HCT116 (cell line): ENCODE measurements around the gene EEF1G. TPM values are rescaled to one million over a fixed set of nuclear protein-coding genes. Genes with fewer than 3 reads are reported as not detected.
A peak's percentile ranks its signal among the peaks of the same experiment; 100 is the strongest.

ENCODE experiments used
- ATAC-seq: fragments of 200-7000 bp; cut with Tn5 transposase; 2 replicates; pipeline ENCODE4 v1.9.1; 2020; ENCODE audit warnings: mild to moderate bottlenecking, moderate library complexity
- BruUV-seq: library from RNA; stranded (reverse); fragments of 400-500 nt; replicated peaks from 2 replicates; lab custom pipeline; 2021; lab: Mats Ljungman, UMichigan
- CTCF ChIA-PET: fragments of 300-600 bp; sonication (Branson Sonifier 250); formaldehyde crosslinking; loops from one replicate; lab custom pipeline; 2021; ENCODE audit warnings: antibody characterized with exemption; lab: Charles Lee
- POLR2A ChIA-PET: fragments of 300-600, 350-600 bp; sonication (Branson Sonifier 250); formaldehyde crosslinking; loops from one replicate; lab custom pipeline; 2021; ENCODE audit warnings: antibody characterized with exemption; lab: Charles Lee
- RAD21 ChIA-PET, 2 experiments: fragments of 300-600 bp; sonication (Branson Sonifier 250); formaldehyde crosslinking; loops; one replicate each; lab custom pipeline; 2023; ENCODE audit warnings: low total read pairs in 2 of 2; ENCODE audit not compliant: uncharacterized antibody in 2 of 2, unreplicated experiment in 2 of 2, low non-redundant PET in 1 of 2; lab: Charles Lee
- DNase-seq: peaks from one replicate; pipeline ENCODE4 v3.0.0-alpha.2; 2010; ENCODE audit warnings: low read depth, low spot score
- H2AFZ ChIP-seq: fragments of 200-600 bp; shearing (Covaris generic), sonication (generic); 2 replicates; pipeline ENCODE4 v1.6.1; 2017; ENCODE audit warnings: low read depth, mixed run types, mixed read lengths, antibody characterized with exemption, low read length; ENCODE audit not compliant: poor library complexity, severe bottlenecking
- H3K27ac ChIP-seq: 2 replicates; pipeline ENCODE4 v1.5.1; 2012; ENCODE audit warnings: low read depth, low read length
- H3K27me3 ChIP-seq: fragments of 200-600 bp; sonication (generic); 2 replicates; pipeline ENCODE4 v1.6.1; 2016; ENCODE audit warnings: mixed run types, low read length, mixed read lengths; ENCODE audit not compliant: insufficient read depth
- H3K36me3 ChIP-seq, 2 experiments: fragments of 200-500 bp in 1 of 2; fragments of 200-600 bp in 1 of 2; sonication (Bioruptor generic) in 1 of 2; sonication (generic) in 1 of 2; 2 replicates each; pipeline versions ENCODE4 v1.5.1 to v1.6.1; 2014 to 2016; ENCODE audit warnings: low read length in 2 of 2, inconsistent platforms in 1 of 2, mixed read lengths in 1 of 2, mixed run types in 1 of 2; ENCODE audit not compliant: insufficient read depth in 2 of 2, control insufficient read depth in 1 of 2
- H3K4me1 ChIP-seq, 2 experiments: fragments of 200-600 bp in 1 of 2; sonication (generic) in 1 of 2; 2 replicates each; pipeline versions ENCODE4 v1.5.1 to v1.6.1; 2012 to 2017; ENCODE audit warnings: low read length in 2 of 2, inconsistent platforms in 1 of 2, mild to moderate bottlenecking in 1 of 2, mixed read lengths in 1 of 2, mixed run types in 1 of 2, moderate library complexity in 1 of 2; ENCODE audit not compliant: insufficient read depth in 2 of 2, control insufficient read depth in 1 of 2
- H3K4me2 ChIP-seq: fragments of 200-600 bp; sonication (generic); 2 replicates; pipeline ENCODE4 v1.6.1; 2017; ENCODE audit warnings: mixed run types, low read length, mixed read lengths
- H3K4me3 ChIP-seq, 2 experiments: fragments of 200-600 bp in 1 of 2; sonication (generic) in 1 of 2; replicated peaks in 1 of 2; 2 replicates each; pipeline ENCODE4 v1.5.1; 2011 to 2016; ENCODE audit warnings: low read length in 2 of 2, control low read depth in 1 of 2, low read depth in 1 of 2, mild to moderate bottlenecking in 1 of 2, mixed read lengths in 1 of 2, mixed run types in 1 of 2
- H3K79me2 ChIP-seq: fragments of 200-600 bp; sonication (generic); 2 replicates; pipeline ENCODE4 v1.6.1; 2017; ENCODE audit warnings: mild to moderate bottlenecking, mixed run types, low read length, moderate library complexity, mixed read lengths; ENCODE audit not compliant: insufficient read depth
- H3K9ac ChIP-seq: fragments of 200-600 bp; sonication (generic); 2 replicates; pipeline ENCODE4 v1.6.1; 2016; ENCODE audit warnings: low read length, mixed read lengths
- H3K9me2 ChIP-seq: fragments of 200-600 bp; sonication (generic), shearing (Covaris generic); 2 replicates; pipeline ENCODE4 v1.6.1; 2017; ENCODE audit warnings: mixed run types, mild to moderate bottlenecking, moderate library complexity; ENCODE audit not compliant: insufficient read depth
- H3K9me3 ChIP-seq, 2 experiments: fragments of 200-500 bp in 1 of 2; fragments of 200-600 bp in 1 of 2; sonication (Bioruptor generic) in 1 of 2; sonication (generic) in 1 of 2; 2 replicates each; pipeline ENCODE4 v1.6.1; 2014 to 2017; ENCODE audit warnings: low read length in 2 of 2, mixed read lengths in 2 of 2, inconsistent platforms in 1 of 2, low read depth in 1 of 2, mild to moderate bottlenecking in 1 of 2, mixed run types in 1 of 2, moderate library complexity in 1 of 2; ENCODE audit not compliant: control insufficient read depth in 1 of 2, insufficient read depth in 1 of 2
- H4K20me1 ChIP-seq: fragments of 200-600 bp; sonication (generic), shearing (Covaris generic); 2 replicates; pipeline ENCODE4 v1.6.1; 2017; ENCODE audit warnings: mixed run types, mild to moderate bottlenecking, moderate library complexity; ENCODE audit not compliant: insufficient read depth
- CEBPB ChIP-seq: IDR thresholded peaks from 2 replicates; pipeline ENCODE4 v1.6.1; 2012; ENCODE audit warnings: low read depth
- EGR1 ChIP-seq: IDR thresholded peaks from 2 replicates; pipeline ENCODE4 v1.6.1; 2012; ENCODE audit warnings: low read depth
- ELF1 ChIP-seq: IDR thresholded peaks from 2 replicates; pipeline ENCODE4 v1.6.1; 2012; ENCODE audit warnings: low read depth, borderline replicate concordance
- EZH2phosphoT487 ChIP-seq: fragments of 200-600 bp; IDR thresholded peaks from 2 replicates; pipeline ENCODE4 v1.6.1; 2018; ENCODE audit warnings: antibody characterized with exemption, borderline replicate concordance
- JUND ChIP-seq: IDR thresholded peaks from 2 replicates; pipeline ENCODE4 v1.6.1; 2012
- RAD21 ChIP-seq: IDR thresholded peaks from 2 replicates; pipeline ENCODE4 v1.6.1; 2012; ENCODE audit warnings: low read depth, mild to moderate bottlenecking
- SIN3A ChIP-seq: IDR thresholded peaks from 2 replicates; pipeline ENCODE4 v1.6.1; 2012; ENCODE audit warnings: low read depth
- SP1 ChIP-seq: IDR thresholded peaks from 2 replicates; pipeline ENCODE4 v1.6.1; 2012; ENCODE audit warnings: low read depth
- intact Hi-C: fragments of 100-400 bp; cut with micrococcal nuclease; formaldehyde crosslinking; loops from 2 replicates; pipeline ENCODE4 v1.10.0; 2022
- total RNA-seq: library from RNA; stranded (reverse); gene quantifications from one replicate; pipeline ENCODE4 v1.2.1, GENCODE V29; 2021; ENCODE audit not compliant: unreplicated experiment
- TF ChIP-seq, protein P1 (sequence below): IDR thresholded peaks from 2 replicates; pipeline ENCODE4 v1.6.1; 2012
- TF ChIP-seq, protein P2 (sequence below): IDR thresholded peaks from 2 replicates; pipeline ENCODE4 v1.6.1; 2012
- TF ChIP-seq, protein P3 (sequence below), 3 experiments: fragments of 200-600 bp in 1 of 3; sonication (generic) in 1 of 3; IDR thresholded peaks in 2 of 3; conservative IDR thresholded peaks in 1 of 3; 2 replicates each; pipeline ENCODE4 v1.5.1; 2012 to 2017; ENCODE audit warnings: low read depth in 2 of 3, low read length in 2 of 3, antibody characterized with exemption in 1 of 3, borderline replicate concordance in 1 of 3, control low read depth in 1 of 3, mild to moderate bottlenecking in 1 of 3, mixed read lengths in 1 of 3, mixed run types in 1 of 3, moderate library complexity in 1 of 3; ENCODE audit not compliant: insufficient read depth in 1 of 3

EEF1G gene
- total RNA-seq, 1 experiment from 2014 or later = 1,901 TPM

DNA sequence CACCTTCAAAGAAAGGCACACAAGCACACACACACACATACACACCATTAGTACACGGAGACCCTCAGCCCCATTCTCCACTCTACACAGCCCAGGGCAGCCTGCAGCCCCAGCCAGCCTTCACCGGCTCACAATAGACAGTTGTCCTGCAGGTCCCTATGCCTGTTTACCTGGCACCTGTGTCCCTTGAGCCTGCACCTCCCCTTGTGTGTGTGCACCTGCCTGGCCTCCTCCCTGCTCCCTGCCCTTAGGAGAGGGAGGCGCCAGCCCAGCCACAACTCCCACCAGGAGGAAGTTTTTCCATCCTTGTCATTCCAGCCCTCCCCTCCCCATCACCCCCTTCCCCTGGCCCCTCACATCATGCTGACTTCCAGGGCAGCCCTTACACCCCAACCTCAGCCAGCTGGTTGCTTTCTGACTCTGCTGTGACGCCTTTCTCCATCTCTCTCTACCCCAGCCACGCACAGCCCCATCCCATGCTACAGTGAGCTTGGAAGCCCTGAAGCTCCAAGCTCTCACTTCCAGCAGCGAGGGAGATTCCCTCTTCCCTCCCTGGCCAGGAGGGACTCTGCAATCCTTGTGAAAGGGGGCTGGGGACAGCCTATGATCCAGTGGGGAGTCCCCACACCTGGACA is 31.5 kb downstream of the EEF1G start:
- peak overlapping the region; percentile 100 for H3K9ac ChIP-seq
- intact Hi-C loops = loop anchor here (1.0 to 2.0 kb wide), 3 partner anchors 45 to 161 kb away; no protein-coding TSS in a partner anchor
- H3K27ac ChIP-seq = peak overlapping the region; percentile 95

More for the DNA sequence above, 31.5 kb downstream of the EEF1G start:
- no peak for ATAC-seq
- Histone ChIP-seq H3K36me3 (no peaks in the 10 kb centered on the region), H4K20me1 (peaks cover 19% of the 10 kb centered on the region; the same call in 1 of the 2 replicates), H3K4me3 (peak overlapping the region; percentile 12 to 98; a peak in 3 of 4 replicates), H3K4me2 (peak overlapping the region; percentile 100), H3K79me2 (peaks cover 93% of the 10 kb centered on the region), H2AFZ (no peak overlapping the region), H3K9me3 (no peaks in the 10 kb centered on the region), H3K9me2 (no peaks in the 10 kb centered on the region), H3K4me1 (peaks cover 63 to 79% of the 10 kb centered on the region in 2 experiments), H3K27me3 (no peaks in the 10 kb centered on the region)
- BruUV-seq = no TSS peak
- POLR2A ChIA-PET = interaction anchor here (0.8 to 3.1 kb wide), 9 partner anchors 10 to 299 kb away, joined by 3 to 22 read pairs (median 6); no protein-coding TSS in a partner anchor
- DNase-seq = no peak
- no peak for TF ChIP-seq EZH2phosphoT487
- TF ChIP-seq SIN3A = no peak
- TF ChIP-seq, protein P1, sequence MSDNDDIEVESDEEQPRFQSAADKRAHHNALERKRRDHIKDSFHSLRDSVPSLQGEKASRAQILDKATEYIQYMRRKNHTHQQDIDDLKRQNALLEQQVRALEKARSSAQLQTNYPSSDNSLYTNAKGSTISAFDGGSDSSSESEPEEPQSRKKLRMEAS = no peak
- no peak for TF ChIP-seq RAD21
- no peak for TF ChIP-seq ELF1
- TF ChIP-seq JUND = no peak
- no peak for TF ChIP-seq CEBPB
- TF ChIP-seq EGR1 = no peak
- TF ChIP-seq SP1 = no peak
- TF ChIP-seq, protein P2, sequence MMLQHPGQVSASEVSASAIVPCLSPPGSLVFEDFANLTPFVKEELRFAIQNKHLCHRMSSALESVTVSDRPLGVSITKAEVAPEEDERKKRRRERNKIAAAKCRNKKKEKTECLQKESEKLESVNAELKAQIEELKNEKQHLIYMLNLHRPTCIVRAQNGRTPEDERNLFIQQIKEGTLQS = no peak
- TF ChIP-seq, protein P3, sequence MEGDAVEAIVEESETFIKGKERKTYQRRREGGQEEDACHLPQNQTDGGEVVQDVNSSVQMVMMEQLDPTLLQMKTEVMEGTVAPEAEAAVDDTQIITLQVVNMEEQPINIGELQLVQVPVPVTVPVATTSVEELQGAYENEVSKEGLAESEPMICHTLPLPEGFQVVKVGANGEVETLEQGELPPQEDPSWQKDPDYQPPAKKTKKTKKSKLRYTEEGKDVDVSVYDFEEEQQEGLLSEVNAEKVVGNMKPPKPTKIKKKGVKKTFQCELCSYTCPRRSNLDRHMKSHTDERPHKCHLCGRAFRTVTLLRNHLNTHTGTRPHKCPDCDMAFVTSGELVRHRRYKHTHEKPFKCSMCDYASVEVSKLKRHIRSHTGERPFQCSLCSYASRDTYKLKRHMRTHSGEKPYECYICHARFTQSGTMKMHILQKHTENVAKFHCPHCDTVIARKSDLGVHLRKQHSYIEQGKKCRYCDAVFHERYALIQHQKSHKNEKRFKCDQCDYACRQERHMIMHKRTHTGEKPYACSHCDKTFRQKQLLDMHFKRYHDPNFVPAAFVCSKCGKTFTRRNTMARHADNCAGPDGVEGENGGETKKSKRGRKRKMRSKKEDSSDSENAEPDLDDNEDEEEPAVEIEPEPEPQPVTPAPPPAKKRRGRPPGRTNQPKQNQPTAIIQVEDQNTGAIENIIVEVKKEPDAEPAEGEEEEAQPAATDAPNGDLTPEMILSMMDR (IDR thresholded peaks at IDR 0.05 in 2 of 3, conservative IDR thresholded peaks at IDR 0.05 in 1 of 3; ENCODE audit: borderline replicate concordance in 1 of 3, insufficient read depth in 1 of 3, low read depth in 2 of 3, low read length in 2 of 3) = no peak
- CTCF ChIA-PET = interaction anchor here (0.9 to 3.6 kb wide), 20 partner anchors 11 to 147 kb away, joined by 3 to 62 read pairs (median 10); partner anchors contain the start of genes C11orf98, CSKMT, EEF1G and TUT1
- RAD21 ChIA-PET = interaction anchor here (0.8 to 2.7 kb wide), 12 partner anchors 11 to 147 kb away, joined by 3 to 27 read pairs (median 7); no protein-coding TSS in a partner anchor
